ENCODE data around the gene FOS. TPM values are rescaled to one million over a fixed set of nuclear protein-coding genes. Genes with fewer than 3 reads are reported as not detected.

Gene FOS
- total and polyA plus RNA-seq, 2 experiments from 2014 or later: 47.3 to 54.8 TPM

DNA sequence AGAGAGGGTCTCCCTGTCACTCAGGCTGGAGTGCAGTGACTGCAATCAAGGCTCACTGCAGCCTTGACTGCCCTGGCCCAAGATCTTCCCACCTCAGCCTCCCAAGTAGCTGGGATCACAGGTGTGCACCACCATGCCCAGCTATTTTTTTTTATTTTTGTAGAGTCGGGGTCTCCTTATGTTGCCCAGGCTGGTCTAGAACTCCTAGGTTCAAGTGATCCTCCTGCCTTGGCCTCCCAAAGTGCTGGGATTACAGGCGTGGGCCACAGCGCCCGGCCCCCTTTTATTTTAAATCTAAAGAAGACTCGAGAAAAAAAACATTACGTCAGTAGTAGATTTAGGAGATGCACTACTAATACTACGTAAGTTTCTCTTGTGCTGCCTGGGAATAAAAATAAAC, 14.3 kb downstream of the FOS start:
- peaks cover 5% of the 10 kb centered on the region; the same call in 1 of the 2 replicates for H3F3A ChIP-seq (replicated peaks; ENCODE audit: low read depth)
- peak overlapping the region; percentile 96 for H3K27ac Mint-ChIP-seq
- peak overlapping the region; percentile 97 for H3K27ac ChIP-seq (ENCODE audit: low read depth)
- no peaks in the 10 kb centered on the region for H3K27me3 ChIP-seq (ENCODE audit: insufficient read depth)
- H3K4me3 Mint-ChIP-seq: peak overlapping the region; percentile 68; the same call in 1 of the 3 replicates
- ATAC-seq (no peak), DNase-seq (ENCODE audit: low spot score) (no peak)
- H3K36me3 ChIP-seq (ENCODE audit: insufficient read depth): no peaks in the 10 kb centered on the region
- no peaks in the 10 kb centered on the region for H3K9me2 ChIP-seq (ENCODE audit: insufficient read depth)
- H3K4me3 ChIP-seq: peak overlapping the region; percentile 90; the same call in 1 of the 2 replicates
- peak overlapping the region; percentile 83 for H3K4me2 ChIP-seq
- TF ChIP-seq, protein P1, sequence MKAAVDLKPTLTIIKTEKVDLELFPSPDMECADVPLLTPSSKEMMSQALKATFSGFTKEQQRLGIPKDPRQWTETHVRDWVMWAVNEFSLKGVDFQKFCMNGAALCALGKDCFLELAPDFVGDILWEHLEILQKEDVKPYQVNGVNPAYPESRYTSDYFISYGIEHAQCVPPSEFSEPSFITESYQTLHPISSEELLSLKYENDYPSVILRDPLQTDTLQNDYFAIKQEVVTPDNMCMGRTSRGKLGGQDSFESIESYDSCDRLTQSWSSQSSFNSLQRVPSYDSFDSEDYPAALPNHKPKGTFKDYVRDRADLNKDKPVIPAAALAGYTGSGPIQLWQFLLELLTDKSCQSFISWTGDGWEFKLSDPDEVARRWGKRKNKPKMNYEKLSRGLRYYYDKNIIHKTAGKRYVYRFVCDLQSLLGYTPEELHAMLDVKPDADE (IDR thresholded peaks at IDR 0.05): no peak
- TF ChIP-seq REST (IDR thresholded peaks at IDR 0.05; ENCODE audit: unreplicated experiment) (no peak), ZNF114 (CRISPR knock-in tag; IDR thresholded peaks at IDR 0.05) (no peak), EZH2 (IDR thresholded peaks at IDR 0.05; ENCODE audit: low read depth, unreplicated experiment) (no peak), EZH2phosphoT487 (IDR thresholded peaks at IDR 0.05; ENCODE audit: unreplicated experiment) (no peak), POLR2AphosphoS5 (IDR thresholded peaks at IDR 0.05; ENCODE audit: low read depth) (no peak), CREB1 (CRISPR knock-in tag; IDR thresholded peaks at IDR 0.05; ENCODE audit: low read depth) (no peak), JUNB (IDR thresholded peaks at IDR 0.05; ENCODE audit: unreplicated experiment) (no peak), ZNF331 (CRISPR knock-in tag; IDR thresholded peaks at IDR 0.05; ENCODE audit: low read depth) (no peak), ZNF462 (CRISPR knock-in tag; IDR thresholded peaks at IDR 0.05) (no peak), NANOG (IDR thresholded peaks at IDR 0.05; ENCODE audit: borderline replicate concordance) (no peak)
- H4K20me1 ChIP-seq (replicated peaks; ENCODE audit: insufficient read depth): no peaks in the 10 kb centered on the region
- no peaks in the 10 kb centered on the region for H3K9me3 Mint-ChIP-seq
- H2AFZ ChIP-seq: no peak overlapping the region
- peaks cover 8% of the 10 kb centered on the region for H3K27me3 Mint-ChIP-seq (ENCODE audit: insufficient read depth, low read depth, poor library complexity)
- H3K4me1 ChIP-seq (ENCODE audit: insufficient read depth): peaks cover 19% of the 10 kb centered on the region
- H3K4me1 Mint-ChIP-seq: peaks cover 16% of the 10 kb centered on the region
- H3K79me2 ChIP-seq (replicated peaks; ENCODE audit: insufficient read depth): no peaks in the 10 kb centered on the region
- H3K36me3 Mint-ChIP-seq (ENCODE audit: low read depth): no peaks in the 10 kb centered on the region

Measured in GM23338 (cell line).